Measurements from ENCODE around the gene KCNA1. TPM values are rescaled to one million over a fixed set of nuclear protein-coding genes. Genes with fewer than 3 reads are reported as not detected.

Gene KCNA1
- total RNA-seq, result 0.12 and 0.49 TPM in 2 replicates

GRCh38 chr12:4909734-4910501 is at the start of gene KCNA1:
Gene KCNA1, plus strand, starts transcription at chr12:4909905. Its CDS starts 1,474 bp downstream, at chr12:4911379.

Other genes starting within 250 kb of the KCNA1 start
- gene GALNT8, start 189.5 kb upstream of the KCNA1 start, total RNA-seq, result not detected in 2 replicates
- gene KCNA5, start 134.0 kb downstream of the KCNA1 start, total RNA-seq, result not detected in 2 replicates